Renal pelvis (tissue), 4 donors: ENCODE results near the gene PRUNE2. TPM values are rescaled to one million over a fixed set of nuclear protein-coding genes. Genes with fewer than 3 reads are reported as not detected.

Experiments used
- DNase-seq: peaks from one replicate; pipeline ENCODE4 v3.0.0-alpha.2; 2013
- polyA plus RNA-seq, 3 donors: library from polyadenylated mRNA; unstranded; fragments of 120-200 nt; gene quantifications; one replicate each; pipeline ENCODE4 v1.2.1, GENCODE V29; 2013; ENCODE audit not compliant: insufficient read length in 3 of 3

Gene PRUNE2
- polyA plus RNA-seq, 3 donors: 12.0 to 16.8 (median 14.1) TPM

- no peak for DNase-seq
These were observed 167.5 kb downstream of the PRUNE2 start for GRCh38 chr9:76738402-76738801.

GRCh38 chr9:76737154-76737902 lies 168.6 kb downstream of the PRUNE2 start:
- DNase-seq: no peak

GRCh38 chr9:76734716-76735115 lies 171.2 kb downstream of the PRUNE2 start:
- DNase-seq: no peak

- DNase-seq: no peak
These were observed 172.8 kb downstream of the PRUNE2 start for GRCh38 chr9:76733096-76733495.

- DNase-seq: no peak
These were observed 173.5 kb downstream of the PRUNE2 start for GRCh38 chr9:76732341-76732958.

GRCh38 chr9:76730801-76731200 lies 175.1 kb downstream of the PRUNE2 start:
- no peak for DNase-seq

- DNase-seq: no peak
These were observed 175.8 kb downstream of the PRUNE2 start for GRCh38 chr9:76729980-76730737.

- DNase-seq: no peak
These were observed 176.8 kb downstream of the PRUNE2 start for GRCh38 chr9:76729116-76729515.

- no peak for DNase-seq
These were observed 180.0 kb downstream of the PRUNE2 start for GRCh38 chr9:76725885-76726284.

GRCh38 chr9:76725011-76725546 lies 180.8 kb downstream of the PRUNE2 start:
- DNase-seq: no peak

GRCh38 chr9:76720245-76720644 lies 185.7 kb downstream of the PRUNE2 start:
- no peak for DNase-seq

GRCh38 chr9:76718166-76718565 lies 187.7 kb downstream of the PRUNE2 start:
- DNase-seq: no peak

GRCh38 chr9:76717613-76718012 lies 188.3 kb downstream of the PRUNE2 start:
- DNase-seq: no peak

- DNase-seq: no peak
These were observed 188.7 kb downstream of the PRUNE2 start for GRCh38 chr9:76717176-76717575.

GRCh38 chr9:76716085-76716672 lies 189.7 kb downstream of the PRUNE2 start:
- DNase-seq: no peak

- peak; percentile 41 for DNase-seq
These were observed 192.5 kb downstream of the PRUNE2 start for GRCh38 chr9:76713381-76713780.

GRCh38 chr9:76709020-76709419 lies 196.9 kb downstream of the PRUNE2 start:
- no peak for DNase-seq

GRCh38 chr9:76707510-76707909 lies 198.4 kb downstream of the PRUNE2 start:
- no peak for DNase-seq

- DNase-seq: peak; percentile 84
These were observed 201.2 kb downstream of the PRUNE2 start for GRCh38 chr9:76704593-76705204.

- no peak for DNase-seq
These were observed 202.6 kb downstream of the PRUNE2 start for GRCh38 chr9:76703270-76703669.

- DNase-seq: no peak
These were observed 204.4 kb downstream of the PRUNE2 start for GRCh38 chr9:76701441-76702039.
